SH-SY5Y (cell line): ENCODE measurements around the gene KIF1A.

Source experiments
- GATA2 ChIP-seq: IDR thresholded peaks from 2 replicates; pipeline ENCODE4 v1.6.1; 2011; ENCODE audit warnings: mild to moderate bottlenecking, low read depth, low read length
- GATA3 ChIP-seq: IDR thresholded peaks from 2 replicates; pipeline ENCODE4 v1.6.1; 2011; ENCODE audit warnings: low read depth, mild to moderate bottlenecking, low read length, moderate library complexity

- TF ChIP-seq GATA2 = no peak
- TF ChIP-seq GATA3 = no peak
Measured at GRCh38 chr2:240701736-240702639, 118.0 kb downstream of the KIF1A start.
